SU-DHL-6 (cell line): Measurements from ENCODE around the gene TNP1.

ENCODE experiments used
- H2AFZ ChIP-seq: fragments of 200-600 bp; sonication (generic); 2 replicates; pipeline ENCODE4 v1.6.1; 2014; ENCODE audit warnings: low read depth, mild to moderate bottlenecking, moderate library complexity, mixed read lengths, antibody characterized with exemption, low read length; ENCODE audit not compliant: severe bottlenecking
- H3F3A ChIP-seq: fragments of 200-600 bp; shearing (Covaris generic); 2 replicates; pipeline ENCODE4 v1.6.0; 2016; ENCODE audit warnings: antibody characterized with exemption, mild to moderate bottlenecking; ENCODE audit not compliant: insufficient read depth
- H3K27ac ChIP-seq: fragments of 200-600 bp; sonication (generic); 2 replicates; pipeline ENCODE4 v1.5.1; 2016; ENCODE audit warnings: low read depth, mild to moderate bottlenecking, low read length, moderate library complexity, mixed read lengths
- H3K27me3 ChIP-seq: fragments of 200-600 bp; sonication (generic), shearing (Covaris generic); 2 replicates; pipeline ENCODE4 v1.6.0; 2014; ENCODE audit warnings: mild to moderate bottlenecking, low read length
- H3K36me3 ChIP-seq: fragments of 200-600 bp; sonication (generic); 2 replicates; pipeline ENCODE4 v1.6.1; 2014; ENCODE audit warnings: mild to moderate bottlenecking, low read length, mixed read lengths
- H3K4me2 ChIP-seq: fragments of 300-600, 200-600 bp; shearing (Covaris generic), sonication (generic); 2 replicates; pipeline ENCODE4 v1.6.0; 2014; ENCODE audit warnings: low read length, low read depth, mild to moderate bottlenecking; ENCODE audit not compliant: poor library complexity, severe bottlenecking
- H3K4me3 ChIP-seq: fragments of 200-600 bp; sonication (generic); 2 replicates; pipeline ENCODE4 v1.5.1; 2014; ENCODE audit warnings: antibody characterized with exemption, low read length, mild to moderate bottlenecking, mixed read lengths; ENCODE audit not compliant: insufficient read depth, poor library complexity, severe bottlenecking
- H3K79me2 ChIP-seq: fragments of 200-600 bp; sonication (generic); 2 replicates; pipeline ENCODE4 v1.6.1; 2014; ENCODE audit warnings: mild to moderate bottlenecking, low read length, moderate library complexity; ENCODE audit not compliant: insufficient read depth
- H3K9ac ChIP-seq: fragments of 200-600 bp; sonication (generic); 2 replicates; pipeline ENCODE4 v1.7.0; 2014; ENCODE audit warnings: mild to moderate bottlenecking, low read length
- H3K9me2 ChIP-seq: fragments of 200-600 bp; sonication (generic); replicated peaks from 2 replicates; pipeline ENCODE4 v1.6.1; 2014; ENCODE audit warnings: low read length; ENCODE audit not compliant: insufficient read depth
- H3K9me3 ChIP-seq: fragments of 200-600 bp; sonication (generic); 2 replicates; pipeline ENCODE4 v1.6.1; 2014; ENCODE audit warnings: low read length, mixed read lengths; ENCODE audit not compliant: insufficient read depth
- H4K20me1 ChIP-seq: fragments of 200-600 bp; sonication (generic); 2 replicates; pipeline ENCODE4 v1.6.1; 2014; ENCODE audit warnings: low read depth, mild to moderate bottlenecking, antibody characterized with exemption, low read length, moderate library complexity, mixed read lengths
- CTCF ChIP-seq: fragments of 200-600 bp; sonication (generic); IDR thresholded peaks from one replicate; pipeline ENCODE4 v1.5.1; 2017; ENCODE audit warnings: antibody characterized with exemption, mild to moderate bottlenecking, low read length, moderate library complexity; ENCODE audit not compliant: insufficient read depth, poor library complexity, severe bottlenecking
- EZH2phosphoT487 ChIP-seq: fragments of 200-600 bp; sonication (generic), shearing (Covaris generic); conservative IDR thresholded peaks from 2 replicates; pipeline ENCODE4 v1.6.1; 2018; ENCODE audit warnings: mild to moderate bottlenecking, antibody characterized with exemption, low read length, moderate library complexity, mixed read lengths

TNP1 gene

DNA sequence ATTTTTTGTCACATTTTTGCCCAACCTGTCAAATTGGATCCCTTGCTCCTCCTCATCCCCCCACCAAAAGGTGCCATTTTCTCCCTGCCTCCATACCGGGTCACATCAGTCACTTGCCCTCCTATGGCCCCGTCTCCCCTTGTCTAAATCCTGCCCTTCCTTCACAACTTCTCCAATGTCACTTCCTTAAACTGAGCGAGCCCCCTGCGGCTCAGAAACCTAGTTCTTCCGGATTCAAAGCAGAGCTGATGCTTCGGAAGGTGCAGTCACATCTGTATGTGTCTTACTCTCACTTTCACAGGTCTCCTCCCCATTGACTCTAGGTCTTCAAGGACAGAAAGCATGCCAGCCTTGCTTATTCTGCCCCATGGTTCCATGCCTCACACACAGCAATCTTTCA is 22.1 kb downstream of the TNP1 start:
- Histone ChIP-seq H3K9me3 (no peaks in the 10 kb centered on the region), H3K79me2 (no peaks in the 10 kb centered on the region), H3K4me3 (no peak overlapping the region), H2AFZ (no peak overlapping the region), H3K9me2 (no peaks in the 10 kb centered on the region), H3K36me3 (no peaks in the 10 kb centered on the region), H3K4me2 (no peak overlapping the region), H3K9ac (no peak overlapping the region), H4K20me1 (no peaks in the 10 kb centered on the region), H3K27me3 (no peaks in the 10 kb centered on the region), H3F3A (no peaks in the 10 kb centered on the region), H3K27ac (no peak overlapping the region)
- TF ChIP-seq EZH2phosphoT487: no peak
- TF ChIP-seq CTCF: no peak

DNA sequence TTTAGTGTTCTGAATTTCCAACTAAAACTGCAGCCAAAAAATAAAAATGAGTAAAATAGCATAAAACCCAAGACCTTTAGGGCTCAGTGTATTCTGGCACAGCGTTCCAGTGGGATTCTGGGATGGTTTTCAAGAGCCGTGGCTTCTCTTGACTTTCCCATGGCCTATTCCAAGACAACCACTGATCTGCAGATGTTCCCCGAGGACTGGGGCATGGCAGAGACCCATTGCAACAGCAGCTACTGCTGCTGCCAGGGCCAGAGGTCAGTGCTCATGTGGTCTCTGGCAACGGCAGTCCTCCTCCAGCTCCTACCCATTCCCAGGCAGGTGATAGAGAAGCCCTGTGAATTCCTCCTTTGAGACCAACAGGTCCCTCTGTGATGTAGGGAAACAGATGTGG is 26.8 kb downstream of the TNP1 start:
- Histone ChIP-seq H3K79me2 (no peaks in the 10 kb centered on the region), H3K9ac (no peak overlapping the region), H3K27ac (no peak overlapping the region), H3K9me3 (no peaks in the 10 kb centered on the region), H3K36me3 (no peaks in the 10 kb centered on the region), H3K4me2 (no peak overlapping the region), H3F3A (no peaks in the 10 kb centered on the region), H2AFZ (no peak overlapping the region), H4K20me1 (no peaks in the 10 kb centered on the region), H3K4me3 (no peak overlapping the region), H3K9me2 (no peaks in the 10 kb centered on the region), H3K27me3 (no peaks in the 10 kb centered on the region)
- TF ChIP-seq EZH2phosphoT487 (no peak), CTCF (no peak)

DNA sequence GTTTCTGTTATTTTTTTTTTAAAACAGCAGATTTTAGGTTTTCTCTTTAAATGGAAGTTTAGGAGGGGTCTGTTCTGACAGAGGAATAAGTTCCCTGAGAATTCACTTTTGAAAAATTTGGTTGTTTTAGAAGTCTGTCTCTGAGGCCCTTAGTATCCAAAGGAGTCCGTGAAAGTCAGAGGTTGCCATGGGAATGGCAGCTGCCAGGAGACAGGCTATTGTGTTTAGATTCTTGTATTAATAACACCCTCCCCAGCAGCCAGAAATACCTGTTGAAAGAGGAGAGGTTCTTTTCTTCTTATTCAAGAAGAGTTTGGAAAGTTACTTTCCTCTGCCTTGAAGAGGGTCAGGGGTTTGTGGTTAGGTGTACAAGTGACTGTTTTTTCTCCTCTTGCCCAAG is 29.5 kb downstream of the TNP1 start:
- H3K9me3 ChIP-seq: no peaks in the 10 kb centered on the region
- TF ChIP-seq EZH2phosphoT487: no peak
- TF ChIP-seq CTCF: no peak
- H3K79me2 ChIP-seq: no peaks in the 10 kb centered on the region
- no peak overlapping the region for H3K4me2 ChIP-seq
- H2AFZ ChIP-seq: no peak overlapping the region
- H3K36me3 ChIP-seq: no peaks in the 10 kb centered on the region
- H3K27me3 ChIP-seq: no peaks in the 10 kb centered on the region
- H3K9me2 ChIP-seq: no peaks in the 10 kb centered on the region
- no peaks in the 10 kb centered on the region for H3F3A ChIP-seq
- H4K20me1 ChIP-seq: no peaks in the 10 kb centered on the region
- H3K9ac ChIP-seq: no peak overlapping the region
- no peak overlapping the region for H3K27ac ChIP-seq
- H3K4me3 ChIP-seq: no peak overlapping the region

- H3K27ac ChIP-seq: no peak overlapping the region
- no peaks in the 10 kb centered on the region for H3K9me2 ChIP-seq
- no peak for TF ChIP-seq EZH2phosphoT487
- TF ChIP-seq CTCF: no peak
- no peaks in the 10 kb centered on the region for H3F3A ChIP-seq
- no peak overlapping the region for H3K9ac ChIP-seq
- H3K27me3 ChIP-seq: no peaks in the 10 kb centered on the region
- no peaks in the 10 kb centered on the region for H3K36me3 ChIP-seq
- H3K9me3 ChIP-seq: no peaks in the 10 kb centered on the region
- H3K79me2 ChIP-seq: no peaks in the 10 kb centered on the region
- no peak overlapping the region for H3K4me2 ChIP-seq
- no peaks in the 10 kb centered on the region for H4K20me1 ChIP-seq
- H3K4me3 ChIP-seq: no peak overlapping the region
- no peak overlapping the region for H2AFZ ChIP-seq
Measured at GRCh38 chr2:216829533-216829932, 30.3 kb downstream of the TNP1 start.
